ENCODE measurements around the gene MSI2. TPM values are rescaled to one million over a fixed set of nuclear protein-coding genes. Genes with fewer than 3 reads are reported as not detected.
"Not testable (repeated sequence)": the region's sequence is repeated elsewhere in the genome, so short reads cannot be mapped to it uniquely, and the experiment has no call there.

The MSI2 gene
- total and polyA plus RNA-seq, 2 donors (not counting 1 experiment from before 2014, with no cell fraction given), result 16.1 to 196 TPM

DNA sequence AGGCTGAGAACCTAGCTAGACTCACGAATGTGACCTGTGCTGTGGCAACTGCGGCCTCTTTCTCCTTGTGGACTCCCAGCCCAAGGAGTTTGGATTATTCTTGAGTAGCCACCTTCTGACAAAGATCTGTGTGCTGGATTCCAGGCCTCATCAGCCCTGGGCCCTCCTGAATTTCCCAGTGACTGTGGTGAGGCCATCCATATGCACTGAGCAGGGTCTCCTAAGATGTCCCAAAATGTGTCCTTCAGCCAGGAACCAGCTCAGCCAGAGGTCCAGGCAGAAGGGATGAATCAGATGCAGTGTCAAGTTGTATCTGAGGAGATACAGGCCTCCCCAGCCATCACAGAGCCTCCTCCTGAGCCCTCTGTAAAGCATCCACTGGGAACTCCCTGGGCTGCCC lies 364.3 kb downstream of the MSI2 start:
- ChIA-PET CTCF (interaction anchor here (3.7 to 4.9 kb wide), 2 partner anchors 16 to 22 kb away, joined by 23 to 40 read pairs; no protein-coding TSS in a partner anchor), POLR2A (no interaction called here)
- no peak for TF ChIP-seq EZH2 (IDR thresholded peaks at IDR 0.05; ENCODE audit: borderline replicate concordance, insufficient read depth, low read depth, low read length, poor library complexity, severe bottlenecking)
- TF ChIP-seq, protein P1, sequence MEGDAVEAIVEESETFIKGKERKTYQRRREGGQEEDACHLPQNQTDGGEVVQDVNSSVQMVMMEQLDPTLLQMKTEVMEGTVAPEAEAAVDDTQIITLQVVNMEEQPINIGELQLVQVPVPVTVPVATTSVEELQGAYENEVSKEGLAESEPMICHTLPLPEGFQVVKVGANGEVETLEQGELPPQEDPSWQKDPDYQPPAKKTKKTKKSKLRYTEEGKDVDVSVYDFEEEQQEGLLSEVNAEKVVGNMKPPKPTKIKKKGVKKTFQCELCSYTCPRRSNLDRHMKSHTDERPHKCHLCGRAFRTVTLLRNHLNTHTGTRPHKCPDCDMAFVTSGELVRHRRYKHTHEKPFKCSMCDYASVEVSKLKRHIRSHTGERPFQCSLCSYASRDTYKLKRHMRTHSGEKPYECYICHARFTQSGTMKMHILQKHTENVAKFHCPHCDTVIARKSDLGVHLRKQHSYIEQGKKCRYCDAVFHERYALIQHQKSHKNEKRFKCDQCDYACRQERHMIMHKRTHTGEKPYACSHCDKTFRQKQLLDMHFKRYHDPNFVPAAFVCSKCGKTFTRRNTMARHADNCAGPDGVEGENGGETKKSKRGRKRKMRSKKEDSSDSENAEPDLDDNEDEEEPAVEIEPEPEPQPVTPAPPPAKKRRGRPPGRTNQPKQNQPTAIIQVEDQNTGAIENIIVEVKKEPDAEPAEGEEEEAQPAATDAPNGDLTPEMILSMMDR (IDR thresholded peaks at IDR 0.05), result no peak
- Histone ChIP-seq H3K27me3 (replicated peaks in 1 of 4; ENCODE audit: control extremely low read depth in 1 of 4, control insufficient read depth in 3 of 4, insufficient read depth in 4 of 4, low read length in 3 of 4) (no peaks in the 10 kb centered on the region), H3K36me3 (replicated peaks in 1 of 2; ENCODE audit: control extremely low read depth in 1 of 2, control insufficient read depth in 1 of 2, extremely low read depth in 1 of 2, insufficient read depth in 2 of 2, low read length in 1 of 2) (peaks cover 7 to 12% of the 10 kb centered on the region in 2 experiments), H3K4me3 (ENCODE audit: control extremely low read depth in 1 of 5, extremely low read depth in 1 of 5, insufficient read depth in 1 of 5, low read depth in 2 of 5, low read length in 4 of 5) (no peak overlapping the region), H3K79me2 (ENCODE audit: control insufficient read depth, insufficient read depth, low read length) (peaks cover 12% of the 10 kb centered on the region), H4K20me1 (ENCODE audit: control insufficient read depth, insufficient read depth, low read length, poor library complexity, severe bottlenecking) (no peaks in the 10 kb centered on the region), H3K27ac (ENCODE audit: low read length in 2 of 2) (no peak overlapping the region), H3K9ac (ENCODE audit: low read length) (no peak overlapping the region), H3K9me3 (ENCODE audit: control extremely low read depth in 1 of 3, control insufficient read depth in 2 of 3, insufficient read depth in 1 of 3, low read length in 2 of 3) (peaks cover 0 to 2% (median 0%) of the 10 kb centered on the region in 3 donors), H2AFZ (ENCODE audit: insufficient read depth, low read depth, low read length, poor library complexity, severe bottlenecking) (no peak overlapping the region), H3K4me2 (replicated peaks; ENCODE audit: low read depth, low read length, poor library complexity, severe bottlenecking) (no peak overlapping the region), H3K4me1 (ENCODE audit: control insufficient read depth in 2 of 2, insufficient read depth in 2 of 2, low read length in 2 of 2) (peaks cover 28 to 36% of the 10 kb centered on the region in 2 donors)
- Mint-ChIP-seq H3K27ac (no peak overlapping the region), H3K9me3 (ENCODE audit: insufficient read depth) (no peaks in the 10 kb centered on the region), H3K4me1 (peaks cover 38% of the 10 kb centered on the region), H3K4me3 (no peak overlapping the region), H3K27me3 (no peaks in the 10 kb centered on the region)
- no peak for ATAC-seq (ENCODE audit: low read depth)
- 100% methylated on average over 2 of the region's 2 CpGs for WGBS (ENCODE audit: insufficient coverage)
- intact Hi-C loops (cut with micrococcal nuclease), result loop anchor here (5.0 kb wide), 1 partner anchor 178 kb away; no protein-coding TSS in a partner anchor
- DNase-seq, result no peak

DNA sequence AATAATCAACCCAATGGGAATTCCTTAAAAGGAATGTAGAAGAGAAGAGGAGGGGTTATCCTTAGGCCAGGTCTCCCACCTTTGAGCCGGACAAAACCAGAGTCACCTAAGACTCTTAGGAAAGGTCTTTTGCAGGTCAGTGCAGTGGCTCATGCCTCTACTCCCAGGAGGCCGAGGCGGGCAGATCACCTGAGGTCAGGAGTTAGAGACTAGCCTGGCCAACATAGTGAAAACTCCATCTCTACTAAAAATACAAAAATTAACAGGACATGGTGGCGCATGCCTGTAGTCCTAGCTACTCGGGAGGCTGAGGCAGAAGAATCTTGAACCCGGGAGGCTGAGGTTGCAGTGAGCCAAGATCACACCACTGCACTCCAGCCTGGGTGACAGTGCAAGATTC lies 365.5 kb downstream of the MSI2 start:
- WGBS (ENCODE audit: insufficient coverage), result 99% methylated on average over 6 of the region's 6 CpGs
- H3K4me3 Mint-ChIP-seq; DNase-seq; H3K79me2 ChIP-seq (ENCODE audit: control insufficient read depth, insufficient read depth, low read length); H3K9me3 Mint-ChIP-seq (ENCODE audit: insufficient read depth); H3K27me3 Mint-ChIP-seq; H2AFZ ChIP-seq (ENCODE audit: insufficient read depth, low read depth, low read length, poor library complexity, severe bottlenecking); POLR2A ChIA-PET; H3K9me3 ChIP-seq (ENCODE audit: control extremely low read depth in 1 of 3, control insufficient read depth in 2 of 3, insufficient read depth in 1 of 3, low read length in 2 of 3); ATAC-seq (ENCODE audit: low read depth); H3K27ac ChIP-seq (ENCODE audit: low read length in 2 of 2); H3K9ac ChIP-seq (ENCODE audit: low read length); H3K4me2 ChIP-seq (replicated peaks; ENCODE audit: low read depth, low read length, poor library complexity, severe bottlenecking); H3K27me3 ChIP-seq (replicated peaks in 1 of 4; ENCODE audit: control extremely low read depth in 1 of 4, control insufficient read depth in 3 of 4, insufficient read depth in 4 of 4, low read length in 3 of 4); H4K20me1 ChIP-seq (ENCODE audit: control insufficient read depth, insufficient read depth, low read length, poor library complexity, severe bottlenecking); H3K4me3 ChIP-seq (ENCODE audit: control extremely low read depth in 1 of 5, extremely low read depth in 1 of 5, insufficient read depth in 1 of 5, low read depth in 2 of 5, low read length in 4 of 5): not testable (repeated sequence)
- peaks cover 28 to 36% of the 10 kb centered on the region in 2 donors for H3K4me1 ChIP-seq (ENCODE audit: control insufficient read depth in 2 of 2, insufficient read depth in 2 of 2, low read length in 2 of 2)
- H3K4me1 Mint-ChIP-seq, result peaks cover 39% of the 10 kb centered on the region
- peak overlapping the region; percentile 32 for H3K27ac Mint-ChIP-seq
- H3K36me3 ChIP-seq (replicated peaks in 1 of 2; ENCODE audit: control extremely low read depth in 1 of 2, control insufficient read depth in 1 of 2, extremely low read depth in 1 of 2, insufficient read depth in 2 of 2, low read length in 1 of 2), result peaks cover 4 to 12% of the 10 kb centered on the region in 2 experiments
- intact Hi-C loops (cut with micrococcal nuclease), result loop anchor here (1.0 to 5.0 kb wide), 2 partner anchors 16 to 179 kb away; no protein-coding TSS in a partner anchor
- CTCF ChIA-PET, result interaction anchor here (1.2 to 5.2 kb wide), 7 partner anchors 9 to 378 kb away, joined by 3 to 40 read pairs (median 18); no protein-coding TSS in a partner anchor

Data from B cell (primary cell).